Activated CD4-positive, alpha-beta T cell treated with anti-CD3 and anti-CD28 coated beads, Interleukin-2, amount 10 ng/mL, durations not matched to agents 24 days and 14 days (primary cell): ENCODE measurements around the gene MAN2B1. TPM values are rescaled to one million over a fixed set of nuclear protein-coding genes. Genes with fewer than 3 reads are reported as not detected.

Source experiments
- DNase-seq: peaks from one replicate; pipeline ENCODE4 v3.0.0; 2022
- H3K27ac Mint-ChIP-seq: one replicate; pipeline ENCODE4 v1.8.0; 2022; ENCODE audit warnings: mild to moderate bottlenecking, mixed read lengths
- H3K27me3 Mint-ChIP-seq: one replicate; pipeline ENCODE4 v1.8.0; 2022; ENCODE audit warnings: mixed read lengths
- H3K36me3 Mint-ChIP-seq: one replicate; pipeline ENCODE4 v1.8.0; 2022; ENCODE audit warnings: low read depth, mild to moderate bottlenecking, mixed read lengths
- H3K4me1 Mint-ChIP-seq: one replicate; pipeline ENCODE4 v1.8.0; 2021; ENCODE audit warnings: mixed read lengths
- H3K4me3 Mint-ChIP-seq: one replicate; pipeline ENCODE4 v1.8.0; 2022; ENCODE audit warnings: mild to moderate bottlenecking, moderate library complexity, mixed read lengths
- H3K9me3 Mint-ChIP-seq: one replicate; pipeline ENCODE4 v1.8.0; 2021; ENCODE audit warnings: mixed read lengths
- intact Hi-C: fragments of 100-400 bp; cut with micrococcal nuclease; formaldehyde crosslinking; loops from one replicate; pipeline ENCODE4 v1.15.1; 2023
- total RNA-seq: library from RNA; stranded (reverse); gene quantifications from 2 replicates; pipeline ENCODE4 v1.2.3, GENCODE V29; 2022

Gene MAN2B1
- total RNA-seq, 1 donor from 2014 or later, result 136 TPM

- Mint-ChIP-seq H3K27me3 (no peaks in the 10 kb centered on the region), H3K27ac (peak within 1 kb of the TSS; percentile 94), H3K4me3 (peak within 1 kb of the TSS; percentile 90), H3K36me3 (peaks cover 27% of the 10 kb centered on the region), H3K4me1 (peaks cover 8% of the 10 kb centered on the region), H3K9me3 (no peaks in the 10 kb centered on the region)
- intact Hi-C loops, result loop anchor here (2.0 kb wide), 1 partner anchor 16 kb away; the partner anchor contains the start of gene DHPS
- peak; percentile 99 for DNase-seq
These were observed 30.1 kb upstream of the MAN2B1 start, which contains the start of gene FBXW9 for GRCh38 chr19:12696366-12697335. FBXW9 (minus strand) TSS chr19:12696631; CDS start chr19:12696581, 50 bp downstream.

GRCh38 chr19:12695997-12696365 lies 29.4 kb upstream of the MAN2B1 start:
- H3K4me1 Mint-ChIP-seq, result peaks cover 8% of the 10 kb centered on the region
- peak overlapping the region; percentile 90 for H3K4me3 Mint-ChIP-seq
- peaks cover 20% of the 10 kb centered on the region for H3K36me3 Mint-ChIP-seq
- no peaks in the 10 kb centered on the region for H3K9me3 Mint-ChIP-seq
- H3K27ac Mint-ChIP-seq, result peak overlapping the region; percentile 94
- no peaks in the 10 kb centered on the region for H3K27me3 Mint-ChIP-seq
- intact Hi-C loops, result loop anchor here (2.0 kb wide), 1 partner anchor 15 kb away; the partner anchor contains the start of gene DHPS
- DNase-seq, result no peak

- peak overlapping the region; percentile 90 for H3K4me3 Mint-ChIP-seq
These were observed 29.0 kb upstream of the MAN2B1 start for GRCh38 chr19:12695514-12695913.

GRCh38 chr19:12695096-12695495 lies 28.6 kb upstream of the MAN2B1 start:
- peak overlapping the region; percentile 90 for H3K4me3 Mint-ChIP-seq
- H3K27ac Mint-ChIP-seq, result no peak overlapping the region
- peaks cover 14% of the 10 kb centered on the region for H3K36me3 Mint-ChIP-seq
- no peaks in the 10 kb centered on the region for H3K9me3 Mint-ChIP-seq
- H3K27me3 Mint-ChIP-seq, result no peaks in the 10 kb centered on the region
- DNase-seq, result peak; percentile 66
- intact Hi-C loops, result no loop called here
- peaks cover 8% of the 10 kb centered on the region for H3K4me1 Mint-ChIP-seq

More at GRCh38 chr19:12695514-12695913, 29.0 kb upstream of the MAN2B1 start:
- peak overlapping the region; percentile 71 for H3K27ac Mint-ChIP-seq
- intact Hi-C loops, result no loop called here
- no peak for DNase-seq
- H3K4me1 Mint-ChIP-seq, result peaks cover 8% of the 10 kb centered on the region
- peaks cover 16% of the 10 kb centered on the region for H3K36me3 Mint-ChIP-seq
- no peaks in the 10 kb centered on the region for H3K9me3 Mint-ChIP-seq
- no peaks in the 10 kb centered on the region for H3K27me3 Mint-ChIP-seq

- H3K36me3 Mint-ChIP-seq, result peaks cover 13% of the 10 kb centered on the region
- peak overlapping the region; percentile 90 for H3K4me3 Mint-ChIP-seq
- H3K9me3 Mint-ChIP-seq, result no peaks in the 10 kb centered on the region
- H3K27ac Mint-ChIP-seq, result no peak overlapping the region
- H3K4me1 Mint-ChIP-seq, result peaks cover 8% of the 10 kb centered on the region
- H3K27me3 Mint-ChIP-seq, result no peaks in the 10 kb centered on the region
- intact Hi-C loops, result no loop called here
- DNase-seq, result no peak
These were observed 28.1 kb upstream of the MAN2B1 start for GRCh38 chr19:12694641-12695040.

- intact Hi-C loops, result no loop called here
- peaks cover 8% of the 10 kb centered on the region for H3K36me3 Mint-ChIP-seq
These were observed 26.4 kb upstream of the MAN2B1 start for GRCh38 chr19:12692960-12693359.

GRCh38 chr19:12689581-12690216 lies 23.2 kb upstream of the MAN2B1 start:
- DNase-seq, result no peak
- Mint-ChIP-seq H3K27ac (no peak overlapping the region), H3K36me3 (peaks cover 2% of the 10 kb centered on the region), H3K4me3 (no peak overlapping the region), H3K27me3 (no peaks in the 10 kb centered on the region), H3K4me1 (no peaks in the 10 kb centered on the region), H3K9me3 (no peaks in the 10 kb centered on the region)
- intact Hi-C loops, result no loop called here

More at GRCh38 chr19:12692960-12693359, 26.4 kb upstream of the MAN2B1 start:
- Mint-ChIP-seq H3K27me3 (no peaks in the 10 kb centered on the region), H3K4me3 (no peak overlapping the region), H3K4me1 (peaks cover 5% of the 10 kb centered on the region), H3K9me3 (no peaks in the 10 kb centered on the region), H3K27ac (no peak overlapping the region)
- DNase-seq, result no peak

- H3K36me3 Mint-ChIP-seq, result peaks cover 2% of the 10 kb centered on the region
These were observed 22.5 kb upstream of the MAN2B1 start for GRCh38 chr19:12689012-12689411.

GRCh38 chr19:12687496-12688196 lies 21.1 kb upstream of the MAN2B1 start, which contains the start of gene GNG14:
GNG14 (plus strand) TSS chr19:12687998; CDS start chr19:12688049, 51 bp downstream.
- Mint-ChIP-seq H3K4me3 (no peak within 1 kb of the TSS), H3K36me3 (peaks cover 2% of the 10 kb centered on the region), H3K4me1 (peaks cover 4% of the 10 kb centered on the region), H3K27ac (no peak within 1 kb of the TSS), H3K27me3 (no peaks in the 10 kb centered on the region), H3K9me3 (no peaks in the 10 kb centered on the region)
- no peak for DNase-seq
- intact Hi-C loops, result no loop called here

More at GRCh38 chr19:12689012-12689411, 22.5 kb upstream of the MAN2B1 start:
- no peak for DNase-seq
- no peak overlapping the region for H3K27ac Mint-ChIP-seq
- peaks cover under 1% of the 10 kb centered on the region for H3K4me1 Mint-ChIP-seq
- intact Hi-C loops, result no loop called here
- no peaks in the 10 kb centered on the region for H3K27me3 Mint-ChIP-seq
- H3K9me3 Mint-ChIP-seq, result no peaks in the 10 kb centered on the region
- H3K4me3 Mint-ChIP-seq, result no peak overlapping the region

GRCh38 chr19:12685831-12686230 lies 19.3 kb upstream of the MAN2B1 start:
- DNase-seq, result no peak
- intact Hi-C loops, result no loop called here
- Mint-ChIP-seq H3K4me1 (peaks cover 8% of the 10 kb centered on the region), H3K36me3 (peaks cover 7% of the 10 kb centered on the region), H3K4me3 (no peak overlapping the region), H3K27me3 (no peaks in the 10 kb centered on the region), H3K27ac (no peak overlapping the region), H3K9me3 (no peaks in the 10 kb centered on the region)

GRCh38 chr19:12681074-12681987 lies 14.8 kb upstream of the MAN2B1 start, which contains the start of gene DHPS:
DHPS (minus strand) TSS chr19:12681880; CDS start chr19:12681766, 114 bp downstream.
- peak; percentile 97 for DNase-seq
- peak within 1 kb of the TSS; percentile 92 for H3K27ac Mint-ChIP-seq
- intact Hi-C loops, result loop anchor here (1.0 to 2.0 kb wide), 3 partner anchors 12 to 41 kb away; partner anchors contain the start of gene FBXW9
- peak within 1 kb of the TSS; percentile 94 for H3K4me3 Mint-ChIP-seq
- H3K4me1 Mint-ChIP-seq, result peaks cover 20% of the 10 kb centered on the region
- no peaks in the 10 kb centered on the region for H3K9me3 Mint-ChIP-seq
- H3K27me3 Mint-ChIP-seq, result no peaks in the 10 kb centered on the region
- H3K36me3 Mint-ChIP-seq, result peaks cover 32% of the 10 kb centered on the region

GRCh38 chr19:12680034-12680433 lies 13.5 kb upstream of the MAN2B1 start:
- Mint-ChIP-seq H3K36me3 (peaks cover 40% of the 10 kb centered on the region), H3K4me3 (peak overlapping the region; percentile 63), H3K9me3 (no peaks in the 10 kb centered on the region), H3K27ac (no peak overlapping the region), H3K4me1 (peaks cover 22% of the 10 kb centered on the region), H3K27me3 (no peaks in the 10 kb centered on the region)
- no peak for DNase-seq
- intact Hi-C loops, result loop anchor here (2.0 kb wide), 1 partner anchor 17 kb away; the partner anchor contains the start of gene FBXW9
